ENCODE measurements around the gene PTPRD. TPM values are rescaled to one million over a fixed set of nuclear protein-coding genes. Genes with fewer than 3 reads are reported as not detected.

PTPRD gene
- total RNA-seq, 1 experiment from 2014 or later: not detected

- CTCF ChIA-PET: no interaction called here
Measured at GRCh38 chr9:8888591-8888990, 1724.2 kb downstream of the PTPRD start.

DNA sequence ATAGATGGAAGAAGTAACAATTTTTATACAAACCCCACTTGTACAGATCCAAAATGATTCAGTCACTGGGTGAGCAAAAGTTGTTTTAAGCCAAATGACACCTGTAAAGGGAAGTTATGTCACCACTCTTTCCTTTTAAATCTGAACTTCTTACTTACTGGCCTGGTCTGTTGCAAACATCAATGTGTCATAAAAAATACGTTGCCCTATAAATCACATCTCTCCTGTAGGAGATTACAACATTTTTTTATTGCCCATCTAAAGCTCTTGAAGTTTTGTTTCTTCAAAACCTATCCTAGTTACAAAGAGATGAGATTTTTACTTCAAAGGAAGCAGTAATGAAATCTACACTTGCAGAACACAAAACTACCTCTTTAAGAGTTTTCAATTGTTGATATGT lies 1725.4 kb downstream of the PTPRD start:
- Histone ChIP-seq H3K27me3 (ENCODE audit: control insufficient read depth, insufficient read depth, low read length) (no peaks in the 10 kb centered on the region), H3K9me3 (ENCODE audit: control insufficient read depth, insufficient read depth, low read depth, low read length) (no peaks in the 10 kb centered on the region), H3K36me3 (ENCODE audit: control insufficient read depth, insufficient read depth, low read length) (no peaks in the 10 kb centered on the region), H3K4me1 (ENCODE audit: control insufficient read depth, insufficient read depth, low read length) (no peaks in the 10 kb centered on the region), H3K27ac (ENCODE audit: low read length) (no peak overlapping the region), H3K4me3 (ENCODE audit: low read depth in 2 of 2, low read length in 2 of 2) (no peak overlapping the region)
- no peak for DNase-seq (ENCODE audit: low read depth, low spot score)
- CTCF ChIA-PET: no interaction called here
- TF ChIP-seq SIN3A (IDR thresholded peaks at IDR 0.05; ENCODE audit: borderline replicate concordance, insufficient read depth, low read depth, low read length) (no peak), REST (IDR thresholded peaks at IDR 0.05; ENCODE audit: insufficient read depth in 1 of 2, low read depth in 2 of 2, low read length in 1 of 2) (no peak), TCF7L2 (IDR thresholded peaks at IDR 0.05; ENCODE audit: low read depth, low read length) (no peak), CTCF (IDR thresholded peaks at IDR 0.05) (no peak), POLR2AphosphoS5 (IDR thresholded peaks at IDR 0.05; ENCODE audit: low read depth, low read length) (no peak)
- POLR2A ChIA-PET: no interaction called here
- no TSS peak for BruUV-seq (replicated peaks)
- no peak for ATAC-seq
- in situ Hi-C loops (cut with HindIII; ENCODE audit: low pct_unique_long_range_greater_than_20kb, low sequenced_read_pairs): no loop called here
- intact Hi-C loops (cut with micrococcal nuclease; ENCODE audit: unreplicated experiment): no loop called here

More at GRCh38 chr9:8888591-8888990, 1724.2 kb downstream of the PTPRD start:
- intact Hi-C loops (cut with micrococcal nuclease; ENCODE audit: unreplicated experiment): no loop called here
- BruUV-seq (replicated peaks): no TSS peak
- Histone ChIP-seq H3K27me3 (ENCODE audit: control insufficient read depth, insufficient read depth, low read length) (no peaks in the 10 kb centered on the region), H3K36me3 (ENCODE audit: control insufficient read depth, insufficient read depth, low read length) (no peaks in the 10 kb centered on the region), H3K4me1 (ENCODE audit: control insufficient read depth, insufficient read depth, low read length) (no peaks in the 10 kb centered on the region), H3K9me3 (ENCODE audit: control insufficient read depth, insufficient read depth, low read depth, low read length) (no peaks in the 10 kb centered on the region), H3K27ac (ENCODE audit: low read length) (no peak overlapping the region), H3K4me3 (ENCODE audit: low read depth in 2 of 2, low read length in 2 of 2) (no peak overlapping the region)
- POLR2A ChIA-PET: no interaction called here
- DNase-seq (ENCODE audit: low read depth, low spot score) (no peak), ATAC-seq (no peak)
- in situ Hi-C loops (cut with HindIII; ENCODE audit: low pct_unique_long_range_greater_than_20kb, low sequenced_read_pairs): no loop called here
- TF ChIP-seq SIN3A (IDR thresholded peaks at IDR 0.05; ENCODE audit: borderline replicate concordance, insufficient read depth, low read depth, low read length) (no peak), TCF7L2 (IDR thresholded peaks at IDR 0.05; ENCODE audit: low read depth, low read length) (no peak), REST (IDR thresholded peaks at IDR 0.05; ENCODE audit: insufficient read depth in 1 of 2, low read depth in 2 of 2, low read length in 1 of 2) (no peak), POLR2AphosphoS5 (IDR thresholded peaks at IDR 0.05; ENCODE audit: low read depth, low read length) (no peak), CTCF (IDR thresholded peaks at IDR 0.05) (no peak)
